ENCODE measurements around the gene DDX42.

DNA sequence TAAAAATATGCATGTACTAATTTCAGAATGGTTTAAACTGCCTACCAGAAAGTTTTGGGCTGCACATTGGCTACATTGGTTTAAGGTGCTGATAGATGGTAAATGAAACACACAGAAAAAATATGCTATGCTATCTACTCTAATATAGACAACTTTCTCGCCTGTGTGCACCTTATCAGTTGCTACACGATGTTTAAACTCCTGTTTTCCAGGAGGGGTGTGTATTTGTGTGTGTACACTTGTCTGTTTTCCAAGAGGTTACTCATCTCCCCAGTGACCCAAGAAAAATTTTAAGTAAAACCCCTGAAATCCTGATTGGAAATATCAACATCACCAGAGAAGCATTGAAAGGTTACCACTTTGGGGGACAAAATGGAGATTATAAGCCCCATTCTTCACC, 31.6 kb downstream of the DDX42 start:
- TF ChIP-seq POLR2A (IDR thresholded peaks at IDR 0.05), result no peak
- TF ChIP-seq, protein P1, sequence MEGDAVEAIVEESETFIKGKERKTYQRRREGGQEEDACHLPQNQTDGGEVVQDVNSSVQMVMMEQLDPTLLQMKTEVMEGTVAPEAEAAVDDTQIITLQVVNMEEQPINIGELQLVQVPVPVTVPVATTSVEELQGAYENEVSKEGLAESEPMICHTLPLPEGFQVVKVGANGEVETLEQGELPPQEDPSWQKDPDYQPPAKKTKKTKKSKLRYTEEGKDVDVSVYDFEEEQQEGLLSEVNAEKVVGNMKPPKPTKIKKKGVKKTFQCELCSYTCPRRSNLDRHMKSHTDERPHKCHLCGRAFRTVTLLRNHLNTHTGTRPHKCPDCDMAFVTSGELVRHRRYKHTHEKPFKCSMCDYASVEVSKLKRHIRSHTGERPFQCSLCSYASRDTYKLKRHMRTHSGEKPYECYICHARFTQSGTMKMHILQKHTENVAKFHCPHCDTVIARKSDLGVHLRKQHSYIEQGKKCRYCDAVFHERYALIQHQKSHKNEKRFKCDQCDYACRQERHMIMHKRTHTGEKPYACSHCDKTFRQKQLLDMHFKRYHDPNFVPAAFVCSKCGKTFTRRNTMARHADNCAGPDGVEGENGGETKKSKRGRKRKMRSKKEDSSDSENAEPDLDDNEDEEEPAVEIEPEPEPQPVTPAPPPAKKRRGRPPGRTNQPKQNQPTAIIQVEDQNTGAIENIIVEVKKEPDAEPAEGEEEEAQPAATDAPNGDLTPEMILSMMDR (IDR thresholded peaks at IDR 0.05), result no peak
